Keratinocyte (primary cell): ENCODE results near the gene NLGN4X. TPM values are rescaled to one million over a fixed set of nuclear protein-coding genes. Genes with fewer than 3 reads are reported as not detected.

Experiments used
- DNase-seq: peaks from one replicate; pipeline ENCODE4 v3.0.0-alpha.2; 2011; ENCODE audit warnings: low read depth, missing footprints, low spot score
- FAIRE-seq: peaks from 2 replicates; lab custom pipeline; 2011; peaks lifted over from hg19 to GRCh38; lab: Jason Lieb, UNC
- H2AFZ ChIP-seq: 2 replicates; pipeline ENCODE4 v1.6.0; 2012; ENCODE audit warnings: low read length, control low read depth, inconsistent platforms; ENCODE audit not compliant: control insufficient read depth
- H3K27ac ChIP-seq: 2 replicates; pipeline ENCODE4 v1.5.1; 2011; ENCODE audit warnings: low read length; ENCODE audit not compliant: control insufficient read depth, insufficient read depth
- H3K27me3 ChIP-seq: 3 replicates; pipeline ENCODE4 v1.6.0; 2011; ENCODE audit warnings: low read length; ENCODE audit not compliant: control insufficient read depth, insufficient read depth; ENCODE audit errors: extremely low read depth
- H3K36me3 ChIP-seq, 2 experiments: 2 replicates in 1 of 2; 3 replicates in 1 of 2; pipeline ENCODE4 v1.5.1; 2011; ENCODE audit warnings: low read length in 2 of 2, mild to moderate bottlenecking in 1 of 2; ENCODE audit not compliant: control insufficient read depth in 2 of 2, insufficient read depth in 2 of 2; ENCODE audit errors: extremely low read depth in 1 of 2
- H3K4me1 ChIP-seq: 3 replicates; pipeline ENCODE4 v1.5.1; 2011; ENCODE audit warnings: low read length; ENCODE audit not compliant: control insufficient read depth, insufficient read depth; ENCODE audit errors: extremely low read depth
- H3K4me2 ChIP-seq: 3 replicates; pipeline ENCODE4 v1.6.0; 2011; ENCODE audit warnings: low read depth, low read length; ENCODE audit not compliant: control insufficient read depth, insufficient read depth; ENCODE audit errors: extremely low read depth
- H3K4me3 ChIP-seq, 3 experiments: fragments of 200-600 bp in 1 of 3; sonication (generic) in 1 of 3; 2 replicates in 2 of 3; 3 replicates in 1 of 3; pipeline ENCODE4 v1.5.1; 2011 to 2016; ENCODE audit warnings: low read length in 3 of 3, mild to moderate bottlenecking in 3 of 3, control low read depth in 2 of 3, inconsistent platforms in 1 of 3, low read depth in 1 of 3, mixed read lengths in 1 of 3, mixed run types in 1 of 3, moderate library complexity in 1 of 3; ENCODE audit not compliant: control insufficient read depth in 2 of 3, insufficient read depth in 2 of 3; ENCODE audit errors: extremely low read depth in 1 of 3
- H3K79me2 ChIP-seq: 2 replicates; pipeline ENCODE4 v1.6.0; 2012; ENCODE audit warnings: low read length; ENCODE audit not compliant: control insufficient read depth, insufficient read depth
- H3K9ac ChIP-seq: 3 replicates; pipeline ENCODE4 v1.6.0; 2011; ENCODE audit warnings: low read length; ENCODE audit not compliant: control insufficient read depth, insufficient read depth; ENCODE audit errors: extremely low read depth
- H3K9me1 ChIP-seq: 3 replicates; pipeline ENCODE4 v1.6.0; 2011; ENCODE audit warnings: low read length; ENCODE audit not compliant: control insufficient read depth, insufficient read depth; ENCODE audit errors: extremely low read depth
- H3K9me3 ChIP-seq: 2 replicates; pipeline ENCODE4 v1.5.1; 2012; ENCODE audit warnings: low read depth, low read length; ENCODE audit not compliant: control insufficient read depth
- H4K20me1 ChIP-seq: 3 replicates; pipeline ENCODE4 v1.6.0; 2011; ENCODE audit warnings: low read length; ENCODE audit not compliant: control insufficient read depth, insufficient read depth; ENCODE audit errors: extremely low read depth
- CTCF ChIP-seq, 3 experiments: IDR thresholded peaks in 1 of 3; conservative IDR thresholded peaks in 1 of 3; optimal IDR thresholded peaks in 1 of 3; 2 replicates in 2 of 3; 3 replicates in 1 of 3; pipeline versions ENCODE3 to v1.5.1; 2011; ENCODE audit warnings: low read length in 3 of 3, mild to moderate bottlenecking in 3 of 3, moderate library complexity in 2 of 3, control low read depth in 1 of 3, inconsistent platforms in 1 of 3; ENCODE audit not compliant: insufficient read depth in 2 of 3; ENCODE audit errors: extremely low read depth in 1 of 3
- EZH2 ChIP-seq: IDR thresholded peaks from one replicate; pipeline ENCODE4 v1.6.1; 2012; ENCODE audit warnings: inconsistent platforms, mild to moderate bottlenecking, low read length, moderate library complexity
- dilution Hi-C: fragments of 300-500 bp; cut with MboI; formaldehyde crosslinking; loops from one replicate; pipeline ENCODE4 v1.7.0; 2020; ENCODE audit warnings: low sequenced_read_pairs; ENCODE audit not compliant: extremely low pct_ligation_motif_present
- polyA plus RNA-seq, 5 experiments: library from polyadenylated mRNA; depleted of rRNA in 3 of 5; stranded (reverse) in 3 of 5; stranded (forward) in 1 of 5; unstranded in 1 of 5; fragments of >200 nt; gene quantifications; 1 replicate in 1 of 5; 2 replicates in 3 of 5; 3 replicates in 1 of 5; pipeline versions ENCODE4 v1.2.1 to v1.2.3, GENCODE V29; 2011 to 2012; ENCODE audit warnings: missing spikeins in 2 of 5, low read depth in 1 of 5, low replicate concordance in 1 of 5

The NLGN4X gene
- polyA plus RNA-seq, 1 donor (not counting 4 experiments of a cell fraction or from before 2014, with no cell fraction given), result 2.0 TPM

- Histone ChIP-seq H3K27ac (no peak overlapping the region), H3K79me2 (no peaks in the 10 kb centered on the region), H3K9me1 (no peaks in the 10 kb centered on the region), H3K9ac (no peak overlapping the region), H3K4me2 (no peak overlapping the region), H3K4me3 (no peak overlapping the region), H3K27me3 (no peaks in the 10 kb centered on the region), H4K20me1 (no peaks in the 10 kb centered on the region), H3K4me1 (no peaks in the 10 kb centered on the region), H2AFZ (no peak overlapping the region), H3K36me3 (no peaks in the 10 kb centered on the region), H3K9me3 (no peaks in the 10 kb centered on the region)
- no peak for DNase-seq
- TF ChIP-seq CTCF (optimal IDR thresholded peaks at IDR 0.05 in 1 of 3, IDR thresholded peaks at IDR 0.05 in 1 of 3, conservative IDR thresholded peaks at IDR 0.05 in 1 of 3; ENCODE audit: extremely low read depth in 1 of 3, insufficient read depth in 2 of 3, low read length in 3 of 3) (peak in 2 of 3 experiments; percentile 20 to 68), EZH2 (no peak)
- dilution Hi-C loops, result no loop called here
- FAIRE-seq, result no peak
Measured at GRCh38 chrX:5876984-5877596, 351.6 kb downstream of the NLGN4X start.

GRCh38 chrX:5870238-5870637 is 358.4 kb downstream of the NLGN4X start:
- H3K4me3 ChIP-seq, result no peak overlapping the region
- no peaks in the 10 kb centered on the region for H3K4me1 ChIP-seq
- TF ChIP-seq CTCF (optimal IDR thresholded peaks at IDR 0.05 in 1 of 3, IDR thresholded peaks at IDR 0.05 in 1 of 3, conservative IDR thresholded peaks at IDR 0.05 in 1 of 3; ENCODE audit: extremely low read depth in 1 of 3, insufficient read depth in 2 of 3, low read length in 3 of 3) (no peak), EZH2 (no peak)
- no peak overlapping the region for H3K4me2 ChIP-seq
- DNase-seq (no peak), FAIRE-seq (no peak)
- dilution Hi-C loops, result no loop called here
- no peaks in the 10 kb centered on the region for H4K20me1 ChIP-seq
- no peak overlapping the region for H3K9ac ChIP-seq
- no peak overlapping the region for H2AFZ ChIP-seq
- no peaks in the 10 kb centered on the region for H3K27me3 ChIP-seq
- no peaks in the 10 kb centered on the region for H3K9me1 ChIP-seq
- no peaks in the 10 kb centered on the region for H3K79me2 ChIP-seq
- H3K9me3 ChIP-seq, result no peaks in the 10 kb centered on the region
- H3K27ac ChIP-seq, result no peak overlapping the region
- H3K36me3 ChIP-seq, result no peaks in the 10 kb centered on the region
